Myocyte (in vitro differentiated cells): ENCODE measurements around the gene NABP2. TPM values are rescaled to one million over a fixed set of nuclear protein-coding genes. Genes with fewer than 3 reads are reported as not detected.
"Not testable (repeated sequence)": the region's sequence is repeated elsewhere in the genome, so short reads cannot be mapped to it uniquely, and the experiment has no call there.

Source experiments
- DNase-seq: peaks from one replicate; pipeline ENCODE4 v3.0.0-alpha.2; 2012; ENCODE audit warnings: low read depth
- total RNA-seq: library from RNA; depleted of rRNA; stranded (reverse); fragments of >200 nt; gene quantifications from 2 replicates; pipeline ENCODE4 v1.2.3, GENCODE V29; 2014

The NABP2 gene
- total RNA-seq, 1 donor from 2014 or later, result 29.2 TPM

- DNase-seq, result peak; percentile 32
Measured at GRCh38 chr12:56243731-56244181, 19.6 kb downstream of the NABP2 start.

- DNase-seq, result no peak
Measured at GRCh38 chr12:56244494-56244893, 20.4 kb downstream of the NABP2 start.

- no peak for DNase-seq
Measured at GRCh38 chr12:56247923-56248322, 23.8 kb downstream of the NABP2 start.

- DNase-seq, result no peak
Measured at GRCh38 chr12:56248711-56249110, 24.6 kb downstream of the NABP2 start.

- DNase-seq, result no peak
Measured at GRCh38 chr12:56252649-56253048, 28.5 kb downstream of the NABP2 start.

GRCh38 chr12:56253091-56253490 is 28.9 kb downstream of the NABP2 start:
- DNase-seq, result no peak

- DNase-seq, result no peak
Measured at GRCh38 chr12:56255671-56256070, 31.5 kb downstream of the NABP2 start.

- DNase-seq, result peak; percentile 55
Measured at GRCh38 chr12:56256326-56256960, 32.3 kb downstream of the NABP2 start.

GRCh38 chr12:56257071-56257470 is 32.9 kb downstream of the NABP2 start:
- no peak for DNase-seq

GRCh38 chr12:56257491-56258067 is 33.4 kb downstream of the NABP2 start:
- DNase-seq, result peak; percentile 41

- peak; percentile 85 for DNase-seq
Measured at GRCh38 chr12:56258068-56258819, 34.1 kb downstream of the NABP2 start, which contains the start of gene ANKRD52. TSS of gene ANKRD52 (minus strand) at chr12:56258384. CDS start at chr12:56258269, 115 bp downstream.

GRCh38 chr12:56258820-56259183 is 34.7 kb downstream of the NABP2 start:
- no peak for DNase-seq

GRCh38 chr12:56260380-56260779 is 36.2 kb downstream of the NABP2 start:
- no peak for DNase-seq

- DNase-seq, result peak; percentile 59
Measured at GRCh38 chr12:56260921-56261320, 36.8 kb downstream of the NABP2 start.

- DNase-seq, result peak; percentile 98
Measured at GRCh38 chr12:56261503-56262232, 37.5 kb downstream of the NABP2 start.

- not testable (repeated sequence) for DNase-seq
Measured at GRCh38 chr12:56262955-56263354, 38.8 kb downstream of the NABP2 start.

- DNase-seq, result peak; percentile 32
Measured at GRCh38 chr12:56266068-56266692, 42.0 kb downstream of the NABP2 start.

- DNase-seq, result peak; percentile 93
Measured at GRCh38 chr12:56266693-56267442, 42.7 kb downstream of the NABP2 start, which contains the start of gene COQ10A. TSS of gene COQ10A (plus strand) at chr12:56266942. CDS start at chr12:56267119, 177 bp downstream.

- peak; percentile 60 for DNase-seq
Measured at GRCh38 chr12:56267443-56268071, 43.4 kb downstream of the NABP2 start.

GRCh38 chr12:56271031-56271430 is 46.9 kb downstream of the NABP2 start:
- peak; percentile 68 for DNase-seq
